Spleen (tissue), 7 donors: ENCODE results near the gene TYR.
A peak's percentile ranks its signal among the peaks of the same experiment; 100 is the strongest.
"Not testable (repeated sequence)": the region's sequence is repeated elsewhere in the genome, so short reads cannot be mapped to it uniquely, and the experiment has no call there.

Experiments used
- CTCF ChIP-seq, 11 experiments: fragments of 200-600 bp in 7 of 11; fragments of 450-650 bp in 4 of 11; sonication (generic) in 4 of 11; IDR thresholded peaks in 8 of 11; conservative IDR thresholded peaks in 3 of 11; 1 replicate in 7 of 11; 2 replicates in 4 of 11; pipeline versions ENCODE4 v1.4.0 to v1.8.0; 2016 to 2021; ENCODE audit warnings: antibody characterized with exemption in 11 of 11, inconsistent platforms in 4 of 11, mild to moderate bottlenecking in 1 of 11
- POLR2A ChIP-seq, 3 donors: fragments of 450-650 bp; IDR thresholded peaks; one replicate each; pipeline ENCODE4 v1.5.1; 2017; ENCODE audit warnings: antibody characterized with exemption in 3 of 3, mild to moderate bottlenecking in 1 of 3
- POLR2AphosphoS5 ChIP-seq, 3 donors: sonication (generic); formaldehyde crosslinking; IDR thresholded peaks; one replicate each; pipeline ENCODE4 v1.5.1; 2017; ENCODE audit warnings: antibody characterized with exemption in 3 of 3
- donor health status: DM: no; HTN: no; CAD: no; lungs with moderate emphysema.
- donor health status: DM: no; HTN: no; CAD: no.
- donor health status: DM: no; HTN: no; CAD: no.

GRCh38 chr11:89333704-89334103 lies 156.0 kb downstream of the TYR start:
- TF ChIP-seq CTCF (IDR thresholded peaks at IDR 0.05 in 8 of 11, conservative IDR thresholded peaks at IDR 0.05 in 3 of 11), result peak in 2 of 11 experiments; percentile 32 to 38
- not testable (repeated sequence) for TF ChIP-seq POLR2AphosphoS5, POLR2A (IDR thresholded peaks at IDR 0.05)
